HPDE6-E6E7 (cell line): ENCODE measurements around the gene XPA.
"Not testable (repeated sequence)": the region's sequence is repeated elsewhere in the genome, so short reads cannot be mapped to it uniquely, and the experiment has no call there.

Source experiments
- DNase-seq: peaks from one replicate; pipeline ENCODE4 v3.0.0; 2011; ENCODE audit warnings: missing footprints; ENCODE audit errors: extremely low spot score

XPA gene

GRCh38 chr9:97696803-97697601 lies at the start of gene XPA:
XPA (minus strand) TSS chr9:97697340; CDS start chr9:97697292, 48 bp downstream.
- DNase-seq, result peak; percentile 99

- no peak for DNase-seq
These were observed 47.9 kb upstream of the XPA start for GRCh38 chr9:97744710-97745708.

GRCh38 chr9:97744025-97744424 lies 46.9 kb upstream of the XPA start:
- not testable (repeated sequence) for DNase-seq

GRCh38 chr9:97742545-97742944 lies 45.4 kb upstream of the XPA start:
- no peak for DNase-seq

GRCh38 chr9:97741947-97742346 lies 44.8 kb upstream of the XPA start:
- no peak for DNase-seq

GRCh38 chr9:97740848-97741821 lies 44.0 kb upstream of the XPA start:
- DNase-seq, result peak; percentile 76

GRCh38 chr9:97737429-97737828 lies 40.3 kb upstream of the XPA start:
- no peak for DNase-seq

GRCh38 chr9:97735070-97735600 lies 38.0 kb upstream of the XPA start:
- DNase-seq, result no peak

- DNase-seq, result no peak
These were observed 29.6 kb upstream of the XPA start for GRCh38 chr9:97726716-97727115.

- no peak for DNase-seq
These were observed 26.7 kb upstream of the XPA start for GRCh38 chr9:97723819-97724218.

GRCh38 chr9:97722331-97722730 lies 25.2 kb upstream of the XPA start:
- no peak for DNase-seq

- DNase-seq, result no peak
These were observed 24.3 kb upstream of the XPA start for GRCh38 chr9:97721396-97721795.

GRCh38 chr9:97717866-97718265 lies 20.7 kb upstream of the XPA start:
- DNase-seq, result no peak

- DNase-seq, result peak; percentile 58
These were observed 17.3 kb upstream of the XPA start for GRCh38 chr9:97714435-97714834.

- no peak for DNase-seq
These were observed 14.1 kb upstream of the XPA start for GRCh38 chr9:97711223-97711626.

- peak; percentile 70 for DNase-seq
These were observed 13.4 kb upstream of the XPA start for GRCh38 chr9:97710356-97711222.

- DNase-seq, result no peak
These were observed 9.1 kb upstream of the XPA start for GRCh38 chr9:97706246-97706645.

- no peak for DNase-seq
These were observed 8.3 kb upstream of the XPA start for GRCh38 chr9:97705354-97705950.

- no peak for DNase-seq
These were observed 7.7 kb upstream of the XPA start for GRCh38 chr9:97704851-97705250.

- DNase-seq, result no peak
These were observed 7.2 kb upstream of the XPA start for GRCh38 chr9:97704345-97704677.
